Measurements from ENCODE around the gene NKTR.

The NKTR gene

GRCh38 chr3:42657675-42658074 is 57.2 kb downstream of the NKTR start:
- no peaks in the 10 kb centered on the region for H3K27me3 ChIP-seq (ENCODE audit: insufficient read depth, low read depth)
- no peak overlapping the region for H2AFZ ChIP-seq (ENCODE audit: low read depth)
- no peaks in the 10 kb centered on the region for H3K79me2 ChIP-seq (ENCODE audit: insufficient read depth, low read depth)
- no peak overlapping the region for H3K4me3 ChIP-seq (IDR thresholded peaks at IDR 0.05; ENCODE audit: insufficient read depth, low read depth, low read length)
- H3K9ac ChIP-seq, result no peak overlapping the region
- no peak for TF ChIP-seq CTCF (conservative IDR thresholded peaks at IDR 0.05; ENCODE audit: low read depth, low read length)
- no peak overlapping the region for H3K27ac ChIP-seq
- no peak overlapping the region for H3K4me2 ChIP-seq
- H4K20me1 ChIP-seq (ENCODE audit: insufficient read depth), result no peaks in the 10 kb centered on the region
- no peaks in the 10 kb centered on the region for H3K36me3 ChIP-seq (ENCODE audit: insufficient read depth)
- H3K4me1 ChIP-seq (ENCODE audit: low read depth, poor library complexity, severe bottlenecking), result no peaks in the 10 kb centered on the region

- no peak overlapping the region for H3K4me3 ChIP-seq (IDR thresholded peaks at IDR 0.05; ENCODE audit: insufficient read depth, low read depth, low read length)
- H4K20me1 ChIP-seq (ENCODE audit: insufficient read depth), result no peaks in the 10 kb centered on the region
- TF ChIP-seq CTCF (conservative IDR thresholded peaks at IDR 0.05; ENCODE audit: low read depth, low read length), result no peak
- H3K27me3 ChIP-seq (ENCODE audit: insufficient read depth, low read depth), result no peaks in the 10 kb centered on the region
- H3K79me2 ChIP-seq (ENCODE audit: insufficient read depth, low read depth), result no peaks in the 10 kb centered on the region
- no peak overlapping the region for H3K27ac ChIP-seq
- H3K9ac ChIP-seq, result no peak overlapping the region
- no peak overlapping the region for H3K4me2 ChIP-seq
- H3K36me3 ChIP-seq (ENCODE audit: insufficient read depth), result no peaks in the 10 kb centered on the region
- H2AFZ ChIP-seq (ENCODE audit: low read depth), result no peak overlapping the region
- H3K4me1 ChIP-seq (ENCODE audit: low read depth, poor library complexity, severe bottlenecking), result no peaks in the 10 kb centered on the region
Observed at GRCh38 chr3:42658091-42658770, 57.7 kb downstream of the NKTR start.

GRCh38 chr3:42658771-42659390 is 58.4 kb downstream of the NKTR start:
- Histone ChIP-seq H3K27ac (no peak overlapping the region), H3K79me2 (ENCODE audit: insufficient read depth, low read depth) (no peaks in the 10 kb centered on the region), H3K4me1 (ENCODE audit: low read depth, poor library complexity, severe bottlenecking) (no peaks in the 10 kb centered on the region), H3K4me2 (no peak overlapping the region), H3K27me3 (ENCODE audit: insufficient read depth, low read depth) (no peaks in the 10 kb centered on the region), H3K36me3 (ENCODE audit: insufficient read depth) (no peaks in the 10 kb centered on the region), H3K4me3 (IDR thresholded peaks at IDR 0.05; ENCODE audit: insufficient read depth, low read depth, low read length) (no peak overlapping the region), H3K9ac (no peak overlapping the region), H4K20me1 (ENCODE audit: insufficient read depth) (no peaks in the 10 kb centered on the region), H2AFZ (ENCODE audit: low read depth) (no peak overlapping the region)
- TF ChIP-seq CTCF (conservative IDR thresholded peaks at IDR 0.05; ENCODE audit: low read depth, low read length), result no peak

- H3K4me3 ChIP-seq (IDR thresholded peaks at IDR 0.05; ENCODE audit: insufficient read depth, low read depth, low read length), result no peak overlapping the region
- no peak overlapping the region for H3K4me2 ChIP-seq
- H3K36me3 ChIP-seq (ENCODE audit: insufficient read depth), result no peaks in the 10 kb centered on the region
- no peak overlapping the region for H2AFZ ChIP-seq (ENCODE audit: low read depth)
- H3K27me3 ChIP-seq (ENCODE audit: insufficient read depth, low read depth), result no peaks in the 10 kb centered on the region
- H4K20me1 ChIP-seq (ENCODE audit: insufficient read depth), result no peaks in the 10 kb centered on the region
- H3K27ac ChIP-seq, result no peak overlapping the region
- no peaks in the 10 kb centered on the region for H3K4me1 ChIP-seq (ENCODE audit: low read depth, poor library complexity, severe bottlenecking)
- H3K79me2 ChIP-seq (ENCODE audit: insufficient read depth, low read depth), result no peaks in the 10 kb centered on the region
- no peak overlapping the region for H3K9ac ChIP-seq
- no peak for TF ChIP-seq CTCF (conservative IDR thresholded peaks at IDR 0.05; ENCODE audit: low read depth, low read length)
Observed at GRCh38 chr3:42659451-42660130, 59.1 kb downstream of the NKTR start.
